Fibroblast of lung (primary cell): ENCODE results near the gene C9orf72. TPM values are rescaled to one million over a fixed set of nuclear protein-coding genes. Genes with fewer than 3 reads are reported as not detected.

ENCODE experiments used
- DNase-seq, 2 donors: peaks; one replicate each; pipeline versions ENCODE4 v3.0.0 to v3.0.0-alpha.2; 2010; ENCODE audit warnings: low read depth in 2 of 2
- H2AFZ ChIP-seq: 2 replicates; pipeline ENCODE4 v1.5.1; 2012; ENCODE audit warnings: low read length, control low read depth, inconsistent platforms
- H3K27ac ChIP-seq: 2 replicates; pipeline ENCODE4 v1.5.1; 2011; ENCODE audit warnings: low read length, control low read depth; ENCODE audit not compliant: insufficient read depth
- H3K27me3 ChIP-seq: 2 replicates; pipeline ENCODE4 v1.5.1; 2011; ENCODE audit warnings: mild to moderate bottlenecking, low read length; ENCODE audit not compliant: control insufficient read depth, insufficient read depth
- H3K36me3 ChIP-seq: 2 replicates; pipeline ENCODE4 v1.5.1; 2011; ENCODE audit warnings: low read length; ENCODE audit not compliant: control insufficient read depth, insufficient read depth
- H3K4me1 ChIP-seq: 2 replicates; pipeline ENCODE4 v1.5.1; 2011; ENCODE audit warnings: low read length; ENCODE audit not compliant: control insufficient read depth, insufficient read depth; ENCODE audit errors: extremely low read depth
- H3K4me2 ChIP-seq: 2 replicates; pipeline ENCODE4 v1.5.1; 2011; ENCODE audit warnings: low read length, control low read depth; ENCODE audit not compliant: insufficient read depth; ENCODE audit errors: extremely low read depth
- H3K4me3 ChIP-seq, 4 experiments: fragments of 200-600 bp in 1 of 4; sonication (generic) in 1 of 4; replicated peaks in 1 of 4; 2 replicates each; pipeline ENCODE4 v1.5.1; 2011 to 2016; ENCODE audit warnings: low read length in 4 of 4, low read depth in 3 of 4, mild to moderate bottlenecking in 3 of 4, control low read depth in 2 of 4, inconsistent platforms in 1 of 4, mixed read lengths in 1 of 4; ENCODE audit not compliant: insufficient read depth in 1 of 4; ENCODE audit errors: control extremely low read depth in 1 of 4
- H3K79me2 ChIP-seq: 2 replicates; pipeline ENCODE4 v1.5.1; 2012; ENCODE audit warnings: mild to moderate bottlenecking, low read length, inconsistent platforms; ENCODE audit not compliant: control insufficient read depth, insufficient read depth
- H3K9ac ChIP-seq: 2 replicates; pipeline ENCODE4 v1.5.1; 2011; ENCODE audit warnings: mild to moderate bottlenecking, low read length, control low read depth; ENCODE audit not compliant: insufficient read depth
- H3K9me3 ChIP-seq: 2 replicates; pipeline ENCODE4 v1.5.1; 2012; ENCODE audit warnings: low read depth, low read length; ENCODE audit not compliant: control insufficient read depth, insufficient read depth
- H4K20me1 ChIP-seq: 2 replicates; pipeline ENCODE4 v1.5.1; 2011; ENCODE audit warnings: low read length; ENCODE audit not compliant: control insufficient read depth, insufficient read depth; ENCODE audit errors: extremely low read depth
- EZH2 ChIP-seq: IDR thresholded peaks from 2 replicates; pipeline ENCODE4 v1.5.1; 2012; ENCODE audit warnings: low read length, control low read depth, mild to moderate bottlenecking; ENCODE audit errors: missing control alignments
- polyA plus RNA-seq, 2 donors: library from polyadenylated mRNA; depleted of rRNA in 1 of 2; stranded (reverse) in 1 of 2; unstranded in 1 of 2; fragments of >200 nt; gene quantifications; 2 replicates each; pipeline ENCODE4 v1.2.1, GENCODE V29; 2011 to 2012; ENCODE audit warnings: missing spikeins in 1 of 2
- total RNA-seq: library from RNA; depleted of rRNA; stranded (reverse); fragments of >200 nt; gene quantifications from 2 replicates; pipeline ENCODE4 v1.2.1, GENCODE V29; 2014
- TF ChIP-seq, protein P1 (sequence below), 2 donors: IDR thresholded peaks in 1 of 2; conservative IDR thresholded peaks in 1 of 2; 1 replicate in 1 of 2; 2 replicates in 1 of 2; pipeline ENCODE4 v1.5.1; 2011 to 2012; ENCODE audit warnings: low read length in 2 of 2, control low read depth in 1 of 2, inconsistent platforms in 1 of 2, low read depth in 1 of 2, mild to moderate bottlenecking in 1 of 2

Gene C9orf72
- total and polyA plus RNA-seq, 2 donors (not counting 1 experiment from before 2014, with no cell fraction given), result 3.6 to 4.5 TPM

DNA sequence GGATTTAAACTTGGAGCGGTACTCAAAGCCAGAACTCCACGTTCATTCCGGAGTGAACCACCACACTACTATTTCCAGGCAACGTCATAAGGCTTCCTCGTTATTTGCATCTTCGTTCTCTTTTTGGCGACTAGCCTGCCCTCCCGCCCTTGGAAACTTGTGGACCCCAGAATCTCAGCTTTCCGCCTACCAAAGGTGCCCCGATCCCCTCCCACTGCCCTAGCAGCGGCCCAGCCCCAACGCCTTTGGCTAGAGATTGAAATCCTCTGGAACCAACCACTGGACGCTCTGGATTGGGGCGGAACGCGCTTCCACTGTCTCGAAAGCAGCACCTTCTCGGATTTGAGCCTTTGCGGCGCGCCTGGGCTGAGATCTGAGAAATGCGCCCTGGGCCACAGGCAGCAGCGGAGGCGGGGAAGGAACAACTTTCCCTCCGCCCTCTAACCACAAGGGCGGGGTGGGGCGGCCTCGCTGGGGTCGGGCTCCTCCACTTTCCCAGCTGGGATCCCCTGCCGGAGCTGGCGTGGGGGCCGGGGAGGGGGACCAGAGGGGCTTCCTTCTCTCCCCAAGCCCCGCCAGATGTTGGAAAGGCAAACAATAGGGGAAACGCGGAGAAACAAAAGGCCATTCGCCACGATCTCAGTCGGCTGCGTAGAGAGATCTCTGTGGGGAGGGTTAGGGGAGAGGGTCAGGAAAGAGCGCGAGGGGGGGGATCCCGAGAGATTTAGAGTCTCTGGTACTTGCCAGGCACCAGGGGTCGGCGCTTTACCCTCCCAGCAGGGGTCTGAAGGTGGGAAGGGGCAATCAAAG is 45.0 kb downstream of the C9orf72 start:
- peak; percentile 59 to 70 for DNase-seq
- no peaks in the 10 kb centered on the region for H4K20me1 ChIP-seq
- no peak for TF ChIP-seq EZH2
- TF ChIP-seq, protein P1, sequence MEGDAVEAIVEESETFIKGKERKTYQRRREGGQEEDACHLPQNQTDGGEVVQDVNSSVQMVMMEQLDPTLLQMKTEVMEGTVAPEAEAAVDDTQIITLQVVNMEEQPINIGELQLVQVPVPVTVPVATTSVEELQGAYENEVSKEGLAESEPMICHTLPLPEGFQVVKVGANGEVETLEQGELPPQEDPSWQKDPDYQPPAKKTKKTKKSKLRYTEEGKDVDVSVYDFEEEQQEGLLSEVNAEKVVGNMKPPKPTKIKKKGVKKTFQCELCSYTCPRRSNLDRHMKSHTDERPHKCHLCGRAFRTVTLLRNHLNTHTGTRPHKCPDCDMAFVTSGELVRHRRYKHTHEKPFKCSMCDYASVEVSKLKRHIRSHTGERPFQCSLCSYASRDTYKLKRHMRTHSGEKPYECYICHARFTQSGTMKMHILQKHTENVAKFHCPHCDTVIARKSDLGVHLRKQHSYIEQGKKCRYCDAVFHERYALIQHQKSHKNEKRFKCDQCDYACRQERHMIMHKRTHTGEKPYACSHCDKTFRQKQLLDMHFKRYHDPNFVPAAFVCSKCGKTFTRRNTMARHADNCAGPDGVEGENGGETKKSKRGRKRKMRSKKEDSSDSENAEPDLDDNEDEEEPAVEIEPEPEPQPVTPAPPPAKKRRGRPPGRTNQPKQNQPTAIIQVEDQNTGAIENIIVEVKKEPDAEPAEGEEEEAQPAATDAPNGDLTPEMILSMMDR (conservative IDR thresholded peaks at IDR 0.05 in 1 of 2, IDR thresholded peaks at IDR 0.05 in 1 of 2; ENCODE audit: low read depth in 1 of 2, low read length in 2 of 2), result no peak
- H3K4me1 ChIP-seq, result peaks cover 7% of the 10 kb centered on the region
- no peaks in the 10 kb centered on the region for H3K36me3 ChIP-seq
- H3K4me2 ChIP-seq, result peak overlapping the region; percentile 86
- H3K27ac ChIP-seq, result no peak overlapping the region
- no peaks in the 10 kb centered on the region for H3K9me3 ChIP-seq
- peaks cover 15% of the 10 kb centered on the region for H3K27me3 ChIP-seq
- H3K4me3 ChIP-seq, result peak overlapping the region; percentile 22 to 75 (median 55)
- H2AFZ ChIP-seq, result peak overlapping the region; percentile 57
- H3K79me2 ChIP-seq, result no peaks in the 10 kb centered on the region
- H3K9ac ChIP-seq, result no peak overlapping the region

DNA sequence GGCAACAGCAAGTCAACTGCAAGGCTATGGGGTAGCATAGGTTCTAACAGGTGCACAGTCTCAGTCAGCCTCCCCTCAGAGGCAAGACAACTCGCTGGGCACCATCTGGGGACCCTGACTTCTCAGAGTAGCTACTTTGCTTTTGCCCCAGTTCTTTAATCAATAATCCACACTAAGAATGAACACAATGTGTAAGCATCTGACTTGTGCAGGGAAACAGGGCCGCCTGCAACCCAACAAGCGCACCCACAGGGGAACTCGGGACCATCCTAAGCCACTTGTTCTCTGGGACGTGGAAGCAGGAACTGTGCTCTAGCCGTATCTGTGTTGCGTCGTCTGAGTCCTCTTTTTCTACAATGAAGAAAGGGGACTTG is 45.6 kb downstream of the C9orf72 start:
- peak; percentile 37 for TF ChIP-seq EZH2
- TF ChIP-seq, protein P1 (conservative IDR thresholded peaks at IDR 0.05 in 1 of 2, IDR thresholded peaks at IDR 0.05 in 1 of 2; ENCODE audit: low read depth in 1 of 2, low read length in 2 of 2), result no peak
- no peaks in the 10 kb centered on the region for H4K20me1 ChIP-seq
- H3K79me2 ChIP-seq, result no peaks in the 10 kb centered on the region
- no peak overlapping the region for H3K27ac ChIP-seq
- no peak overlapping the region for H2AFZ ChIP-seq
- peaks cover 15% of the 10 kb centered on the region for H3K27me3 ChIP-seq
- H3K9ac ChIP-seq, result no peak overlapping the region
- H3K36me3 ChIP-seq, result no peaks in the 10 kb centered on the region
- H3K9me3 ChIP-seq, result no peaks in the 10 kb centered on the region
- peaks cover 7% of the 10 kb centered on the region for H3K4me1 ChIP-seq
- peak overlapping the region in 1 of 4 experiments; percentile 75 for H3K4me3 ChIP-seq
- H3K4me2 ChIP-seq, result no peak overlapping the region
- DNase-seq, result no peak

DNA sequence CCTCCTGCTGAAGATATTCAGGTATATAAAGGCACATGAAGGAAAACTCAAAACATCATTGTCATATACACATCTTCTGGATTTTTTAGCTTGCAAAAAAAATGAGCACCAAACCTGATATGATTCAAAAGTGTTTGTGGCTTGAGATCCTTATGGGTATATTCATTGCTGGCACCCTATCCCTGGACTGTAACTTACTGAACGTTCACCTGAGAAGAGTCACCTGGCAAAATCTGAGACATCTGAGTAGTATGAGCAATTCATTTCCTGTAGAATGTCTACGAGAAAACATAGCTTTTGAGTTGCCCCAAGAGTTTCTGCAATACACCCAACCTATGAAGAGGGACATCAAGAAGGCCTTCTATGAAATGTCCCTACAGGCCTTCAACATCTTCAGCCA is 49.0 kb downstream of the C9orf72 start, which contains the start of gene IFNK:
IFNK (plus strand) TSS at position 55 of the 400 bp plus-strand sequence; CDS start at position 102, 47 bp downstream.
- no peaks in the 10 kb centered on the region for H3K36me3 ChIP-seq
- H3K4me1 ChIP-seq, result peaks cover 6% of the 10 kb centered on the region
- no peaks in the 10 kb centered on the region for H3K9me3 ChIP-seq
- no peak within 1 kb of the TSS for H3K4me3 ChIP-seq
- H3K4me2 ChIP-seq, result no peak within 1 kb of the TSS
- H3K79me2 ChIP-seq, result no peaks in the 10 kb centered on the region
- no peak for DNase-seq
- no peak within 1 kb of the TSS for H3K9ac ChIP-seq
- H2AFZ ChIP-seq, result no peak within 1 kb of the TSS
- H4K20me1 ChIP-seq, result no peaks in the 10 kb centered on the region
- H3K27me3 ChIP-seq, result peaks cover 13% of the 10 kb centered on the region
- H3K27ac ChIP-seq, result no peak within 1 kb of the TSS
- TF ChIP-seq, protein P1 (conservative IDR thresholded peaks at IDR 0.05 in 1 of 2, IDR thresholded peaks at IDR 0.05 in 1 of 2; ENCODE audit: low read depth in 1 of 2, low read length in 2 of 2), result no peak
- TF ChIP-seq EZH2, result no peak
